HEK293T (cell line): Measurements from ENCODE around the gene BNIP5.

Experiments
- BHLHE40 ChIP-seq: fragments of 450-650 bp; IDR thresholded peaks from 2 replicates; pipeline ENCODE4 v1.6.1; 2016; ENCODE audit warnings: mild to moderate bottlenecking, moderate library complexity, borderline replicate concordance
- ELF4 ChIP-seq: fragments of 450-650 bp; IDR thresholded peaks from 2 replicates; pipeline ENCODE4 v1.6.1; 2017; ENCODE audit warnings: antibody characterized with exemption
- FOXA1 ChIP-seq: fragments of 450-650 bp; IDR thresholded peaks from 2 replicates; pipeline ENCODE4 v1.6.1; 2016; ENCODE audit warnings: mild to moderate bottlenecking
- HDGF ChIP-seq: fragments of 450-650 bp; IDR thresholded peaks from 2 replicates; pipeline ENCODE4 v1.6.1; 2017; ENCODE audit warnings: antibody characterized with exemption, borderline replicate concordance
- LEF1 ChIP-seq: fragments of 450-650 bp; IDR thresholded peaks from 2 replicates; pipeline ENCODE4 v1.6.1; 2017; ENCODE audit warnings: mild to moderate bottlenecking, borderline replicate concordance
- NFRKB ChIP-seq: fragments of 450-650 bp; IDR thresholded peaks from 2 replicates; pipeline ENCODE4 v1.6.1; 2016; ENCODE audit warnings: mild to moderate bottlenecking, moderate library complexity
- PKNOX1 ChIP-seq: fragments of 450-650 bp; IDR thresholded peaks from 2 replicates; pipeline ENCODE4 v1.6.1; 2016
- SP1 ChIP-seq: fragments of 450-650 bp; IDR thresholded peaks from 2 replicates; pipeline ENCODE4 v1.6.1; 2017
- SUZ12 ChIP-seq: fragments of 450-650 bp; IDR thresholded peaks from 2 replicates; pipeline ENCODE4 v1.6.1; 2016; ENCODE audit warnings: mild to moderate bottlenecking

GRCh38 chr6:36364669-36365479, 28.2 kb upstream of the BNIP5 start:
- TF ChIP-seq SUZ12: no peak
- no peak for TF ChIP-seq HDGF
- TF ChIP-seq NFRKB: no peak
- TF ChIP-seq BHLHE40: no peak
- TF ChIP-seq LEF1: no peak
- no peak for TF ChIP-seq SP1
- no peak for TF ChIP-seq PKNOX1
- no peak for TF ChIP-seq FOXA1
- TF ChIP-seq ELF4: no peak
